H1 (cell line): ENCODE data around the gene AKAP9. TPM values are rescaled to one million over a fixed set of nuclear protein-coding genes. Genes with fewer than 3 reads are reported as not detected.

ENCODE experiments used
- CTCF ChIA-PET: fragments of 300-600 bp; sonication (Branson Sonifier 250); formaldehyde crosslinking; loops from one replicate; lab custom pipeline; 2021; ENCODE audit not compliant: partially characterized antibody; lab: Charles Lee
- POLR2A ChIA-PET: fragments of 300-600 bp; sonication (Branson Sonifier 250); formaldehyde crosslinking; loops from one replicate; lab custom pipeline; 2021; ENCODE audit warnings: inconsistent platforms; ENCODE audit not compliant: partially characterized antibody; lab: Charles Lee
- DNase-seq, 2 experiments: peaks; one replicate each; pipeline versions ENCODE4 v3.0.0 to v3.0.0-alpha.2; 2010 to 2022; ENCODE audit warnings: low spot score in 2 of 2, low read depth in 1 of 2, mixed read lengths in 1 of 2
- FAIRE-seq: peaks from 2 replicates; lab custom pipeline; 2011; peaks lifted over from hg19 to GRCh38; lab: Jason Lieb, UNC
- H2AFZ ChIP-seq: 2 replicates; pipeline ENCODE4 v1.8.1; 2012; ENCODE audit warnings: low read length, inconsistent platforms
- H2AK5ac ChIP-seq: 2 replicates; pipeline ENCODE4 v1.6.1; 2013; ENCODE audit warnings: low read depth, low read length
- H2BK120ac ChIP-seq: replicated peaks from 2 replicates; pipeline ENCODE3; 2013; ENCODE audit warnings: low read depth, low read length, inconsistent platforms
- H2BK12ac ChIP-seq: 2 replicates; pipeline ENCODE4 v1.6.1; 2013; ENCODE audit warnings: low read depth, low read length
- H2BK15ac ChIP-seq: 2 replicates; pipeline ENCODE4 v1.6.1; 2013; ENCODE audit warnings: low read length
- H2BK20ac ChIP-seq: 2 replicates; pipeline ENCODE4 v1.6.1; 2013; ENCODE audit warnings: low read length
- H2BK5ac ChIP-seq: 2 replicates; pipeline ENCODE4 v1.6.1; 2013; ENCODE audit warnings: low read depth, low read length
- H3K14ac ChIP-seq: 2 replicates; pipeline ENCODE4 v1.6.1; 2013; ENCODE audit warnings: inconsistent platforms; ENCODE audit not compliant: insufficient read length
- H3K18ac ChIP-seq: 2 replicates; pipeline ENCODE4 v1.6.1; 2013; ENCODE audit warnings: low read length; ENCODE audit errors: extremely low read depth
- H3K23ac ChIP-seq: 2 replicates; pipeline ENCODE4 v1.6.1; 2013; ENCODE audit warnings: inconsistent platforms; ENCODE audit not compliant: insufficient read length
- H3K23me2 ChIP-seq: 2 replicates; pipeline ENCODE4 v1.6.1; 2013; ENCODE audit warnings: low read depth, low read length
- H3K27ac ChIP-seq: 2 replicates; pipeline ENCODE4 v1.6.1; 2011; ENCODE audit warnings: low read depth, low read length, inconsistent platforms
- H3K27me3 ChIP-seq, 4 experiments: replicated peaks in 1 of 4; 1 replicate in 1 of 4; 2 replicates in 3 of 4; pipeline versions ENCODE4 v1.6.1 to v1.8.1; 2011 to 2013; ENCODE audit warnings: low read length in 3 of 4, mild to moderate bottlenecking in 3 of 4, inconsistent platforms in 2 of 4, mixed read lengths in 2 of 4, moderate library complexity in 1 of 4; ENCODE audit not compliant: control insufficient read depth in 3 of 4, insufficient read depth in 3 of 4; ENCODE audit errors: extremely low read depth in 1 of 4
- H3K36me3 ChIP-seq, 4 experiments: 2 replicates each; pipeline versions ENCODE4 v1.6.1 to v1.8.1; 2011 to 2013; ENCODE audit warnings: mild to moderate bottlenecking in 4 of 4, low read length in 3 of 4, moderate library complexity in 2 of 4, control low read depth in 1 of 4, inconsistent platforms in 1 of 4; ENCODE audit not compliant: insufficient read depth in 4 of 4, control insufficient read depth in 2 of 4
- H3K4ac ChIP-seq: replicated peaks from 2 replicates; pipeline ENCODE3; 2013; ENCODE audit warnings: low read length, low read depth, mixed read lengths, inconsistent platforms; ENCODE audit not compliant: insufficient read length
- H3K4me1 ChIP-seq, 4 experiments: replicated peaks in 1 of 4; 1 replicate in 1 of 4; 2 replicates in 3 of 4; pipeline versions ENCODE4 v1.6.1 to v1.8.1; 2011 to 2013; ENCODE audit warnings: low read length in 3 of 4, inconsistent platforms in 2 of 4, mixed read lengths in 1 of 4; ENCODE audit not compliant: insufficient read depth in 4 of 4, control insufficient read depth in 3 of 4
- H3K4me2 ChIP-seq, 2 experiments: 2 replicates each; pipeline versions ENCODE4 v1.6.1 to v1.8.1; 2011 to 2013; ENCODE audit warnings: low read depth in 2 of 2, low read length in 2 of 2, control low read depth in 1 of 2, inconsistent platforms in 1 of 2, mild to moderate bottlenecking in 1 of 2; ENCODE audit not compliant: insufficient read depth in 1 of 2
- H3K4me3 ChIP-seq, 4 experiments: fragments of 200-600, 300-600 bp in 1 of 4; sonication (generic), shearing (Covaris generic), sonication (Bioruptor Twin) in 1 of 4; 2 replicates each; pipeline versions ENCODE4 v1.5.1 to v1.8.1; 2011 to 2016; ENCODE audit warnings: low read length in 4 of 4, low read depth in 3 of 4, control low read depth in 2 of 4, inconsistent platforms in 2 of 4, mild to moderate bottlenecking in 2 of 4, mixed read lengths in 1 of 4, moderate library complexity in 1 of 4; ENCODE audit not compliant: insufficient read depth in 2 of 4; ENCODE audit errors: extremely low read depth in 1 of 4
- H3K56ac ChIP-seq: replicated peaks from 2 replicates; pipeline ENCODE3; 2013; ENCODE audit warnings: low read depth, mild to moderate bottlenecking, mixed read lengths, low read length, inconsistent platforms; ENCODE audit not compliant: insufficient read length
- H3K79me1 ChIP-seq: 2 replicates; pipeline ENCODE4 v1.6.1; 2013; ENCODE audit warnings: low read depth, low read length, control low read depth
- H3K79me2 ChIP-seq, 2 experiments: 2 replicates each; pipeline versions ENCODE4 v1.6.1 to v1.8.1; 2012 to 2013; ENCODE audit warnings: low read length in 2 of 2, mild to moderate bottlenecking in 2 of 2, inconsistent platforms in 1 of 2; ENCODE audit not compliant: insufficient read depth in 2 of 2, control insufficient read depth in 1 of 2
- H3K9ac ChIP-seq, 4 experiments: replicated peaks in 1 of 4; 1 replicate in 1 of 4; 2 replicates in 3 of 4; pipeline versions ENCODE4 v1.6.1 to v1.8.1; 2011 to 2013; ENCODE audit warnings: low read depth in 3 of 4, low read length in 3 of 4, control low read depth in 2 of 4, mild to moderate bottlenecking in 2 of 4, moderate library complexity in 2 of 4, inconsistent platforms in 1 of 4; ENCODE audit errors: extremely low read depth in 1 of 4
- H3K9me3 ChIP-seq, 2 experiments: 2 replicates each; pipeline versions ENCODE4 v1.6.1 to v1.8.1; 2012 to 2013; ENCODE audit warnings: mild to moderate bottlenecking in 2 of 2, moderate library complexity in 2 of 2, control low read depth in 1 of 2, inconsistent platforms in 1 of 2, low read depth in 1 of 2, low read length in 1 of 2, mixed read lengths in 1 of 2; ENCODE audit not compliant: insufficient read depth in 2 of 2
- H4K20me1 ChIP-seq, 2 experiments: replicated peaks in 1 of 2; 2 replicates each; pipeline versions ENCODE3 to v1.8.1; 2011 to 2013; ENCODE audit warnings: inconsistent platforms in 2 of 2, low read length in 2 of 2, mild to moderate bottlenecking in 1 of 2; ENCODE audit not compliant: insufficient read depth in 2 of 2, control insufficient read depth in 1 of 2
- H4K5ac ChIP-seq: 2 replicates; pipeline ENCODE4 v1.6.1; 2013; ENCODE audit warnings: low read length, low read depth, mixed read lengths, inconsistent platforms; ENCODE audit not compliant: insufficient read length
- H4K8ac ChIP-seq: 2 replicates; pipeline ENCODE4 v1.8.0; 2013; ENCODE audit warnings: mild to moderate bottlenecking, moderate library complexity, low read length, inconsistent platforms; ENCODE audit not compliant: insufficient read depth; ENCODE audit errors: extremely low read depth
- H4K91ac ChIP-seq: replicated peaks from 2 replicates; pipeline ENCODE3; 2013; ENCODE audit warnings: low read length, mixed read lengths, inconsistent platforms; ENCODE audit not compliant: insufficient read length
- CHD2 ChIP-seq: IDR thresholded peaks from 2 replicates; pipeline ENCODE4 v1.6.1; 2012; ENCODE audit warnings: low read length, improper control_type of control experiment
- CTCF ChIP-seq, 3 experiments: IDR thresholded peaks; 1 replicate in 2 of 3; 2 replicates in 1 of 3; pipeline versions ENCODE4 v1.5.1 to v1.6.1; 2011; ENCODE audit warnings: low read length in 3 of 3, mild to moderate bottlenecking in 3 of 3, inconsistent platforms in 2 of 3, low read depth in 1 of 3, moderate library complexity in 1 of 3; ENCODE audit not compliant: insufficient read depth in 1 of 3; ENCODE audit errors: control extremely low read depth in 1 of 3
- FOSL1 ChIP-seq: IDR thresholded peaks from 2 replicates; pipeline ENCODE4 v1.6.1; 2011; ENCODE audit warnings: mild to moderate bottlenecking, low read depth, low read length, moderate library complexity; ENCODE audit not compliant: insufficient read depth
- NRF1 ChIP-seq: IDR thresholded peaks from 2 replicates; pipeline ENCODE4 v1.6.1; 2011; ENCODE audit warnings: mild to moderate bottlenecking, low read depth, low read length, improper control_type of control experiment
- RAD21 ChIP-seq, 2 experiments: IDR thresholded peaks in 1 of 2; conservative IDR thresholded peaks in 1 of 2; 2 replicates each; pipeline ENCODE4 v1.6.1; 2011; ENCODE audit warnings: low read depth in 2 of 2, low read length in 2 of 2, improper control_type of control experiment in 1 of 2, inconsistent platforms in 1 of 2, mild to moderate bottlenecking in 1 of 2, moderate library complexity in 1 of 2
- RBBP5 ChIP-seq: IDR thresholded peaks from 2 replicates; pipeline ENCODE4 v1.7.1; 2012; ENCODE audit warnings: low read depth, mild to moderate bottlenecking, inconsistent platforms, low read length, moderate library complexity, borderline replicate concordance
- SIX5 ChIP-seq: IDR thresholded peaks from 2 replicates; pipeline ENCODE4 v1.6.1; 2011; ENCODE audit warnings: mild to moderate bottlenecking, low read depth, low read length
- SP4 ChIP-seq: IDR thresholded peaks from 2 replicates; pipeline ENCODE4 v1.6.1; 2012; ENCODE audit warnings: low read length, inconsistent platforms
- WGBS, 2 experiments: shearing (Covaris generic) in 1 of 2; methylation state at CpG; one replicate each; pipeline versions ENCODE4 v1.1.6 to v1.1.7; 2013 to 2015; ENCODE audit warnings: low lambda C conversion rate in 2 of 2, mixed read lengths in 2 of 2, inconsistent platforms in 1 of 2, low coverage in 1 of 2, missing lambda C conversion rate in 1 of 2; ENCODE audit not compliant: insufficient replicate concordance in 2 of 2, insufficient coverage in 1 of 2, insufficient read length in 1 of 2; ENCODE audit errors: extremely low coverage in 1 of 2, missing lambda C conversion rate in 1 of 2; 5-methylcytosine and 5-hydroxymethylcytosine counted together
- polyA plus RNA-seq, 7 experiments: library from polyadenylated mRNA; depleted of rRNA in 3 of 7; stranded (reverse) in 5 of 7; unstranded in 2 of 7; fragments of >200 nt in 5 of 7; fragments of 200-250 nt in 2 of 7; gene quantifications; 1 replicate in 5 of 7; 2 replicates in 1 of 7; 4 replicates in 1 of 7; pipeline versions ENCODE4 v1.2.1 to v1.2.3, GENCODE V29; 2011 to 2013; ENCODE audit warnings: missing spikeins in 2 of 7, mixed read lengths in 2 of 7
- total RNA-seq: library from RNA; stranded (reverse); fragmentation: NEBNext Ultra II Directional; extraction: Animal tissue kit (Norgen Biotek cat#: 25700); gene quantifications from 2 replicates; pipeline ENCODE4 v1.2.1, GENCODE V29; 2021

Gene AKAP9
- total and polyA plus RNA-seq, 2 of the 8 experiments (the other 6 are each of a cell fraction or from before 2014, with no cell fraction given), result 6.2 to 26.3 TPM

- ChIA-PET POLR2A (no interaction called here), CTCF (interaction anchor here (0.5 to 0.7 kb wide), 2 partner anchors 63 to 317 kb away, joined by 3 read pairs; no protein-coding TSS in a partner anchor)
- H3K9ac ChIP-seq, result no peak overlapping the region
- FAIRE-seq, result no peak
- no peak overlapping the region for H2BK12ac ChIP-seq
- H4K8ac ChIP-seq, result no peak overlapping the region
- H3K9me3 ChIP-seq, result no peaks in the 10 kb centered on the region
- no peak overlapping the region for H2BK15ac ChIP-seq
- no peak overlapping the region for H3K4me2 ChIP-seq
- H3K79me2 ChIP-seq, result peaks cover 6 to 47% of the 10 kb centered on the region in 2 experiments; a peak in 3 of 4 replicates
- H2BK120ac ChIP-seq, result no peak overlapping the region
- no peak overlapping the region for H2BK5ac ChIP-seq
- H2AFZ ChIP-seq, result no peak overlapping the region
- no peak overlapping the region for H2AK5ac ChIP-seq
- H3K4ac ChIP-seq, result no peak overlapping the region
- no peak overlapping the region for H4K91ac ChIP-seq
- H4K5ac ChIP-seq, result no peak overlapping the region
- no peak overlapping the region for H2BK20ac ChIP-seq
- H3K14ac ChIP-seq, result no peak overlapping the region
- TF ChIP-seq CTCF (IDR thresholded peaks at IDR 0.05; ENCODE audit: control extremely low read depth in 1 of 3, insufficient read depth in 1 of 3, low read depth in 1 of 3, low read length in 3 of 3) (no peak), RBBP5 (no peak), SIX5 (no peak), FOSL1 (no peak), RAD21 (IDR thresholded peaks at IDR 0.05 in 1 of 2, conservative IDR thresholded peaks at IDR 0.05 in 1 of 2; ENCODE audit: low read depth in 2 of 2, low read length in 2 of 2) (no peak), SP4 (no peak), CHD2 (no peak), NRF1 (no peak)
- TF ChIP-seq, all 59 proteins: peak for 0
- H3K4me3 ChIP-seq, result no peak overlapping the region
- WGBS, 2 experiments, result 89% methylated on average over 5 of the region's 5 CpGs; no CpG with 5 or more reads in 1 of the 2 experiments
- DNase-seq, result no peak
- no peaks in the 10 kb centered on the region; the same call in 1 of the 2 replicates for H3K23me2 ChIP-seq
- no peak overlapping the region for H3K27ac ChIP-seq
- H3K4me1 ChIP-seq, result peaks cover 0 to 6% (median 0%) of the 10 kb centered on the region in 4 experiments; a peak in 4 of 7 replicates
- no peak overlapping the region for H3K23ac ChIP-seq
- H3K79me1 ChIP-seq, result no peaks in the 10 kb centered on the region; the same call in 1 of the 2 replicates
- no peaks in the 10 kb centered on the region for H3K27me3 ChIP-seq
- H3K18ac ChIP-seq, result no peak overlapping the region
- no peak overlapping the region for H3K56ac ChIP-seq
- H4K20me1 ChIP-seq, result peaks cover 0 to 7% of the 10 kb centered on the region in 2 experiments
- H3K36me3 ChIP-seq, result peaks cover 2 to 44% (median 26%) of the 10 kb centered on the region in 4 experiments; a peak in 7 of 8 replicates
Observed at GRCh38 chr7:92131093-92131492, 190.4 kb downstream of the AKAP9 start.
